SHP77 (cell line): ENCODE data around the gene FAM47E.

Experiments used
- DNase-seq, 2 experiments: peaks; one replicate each; lab custom pipeline; 2025; lab: John Stamatoyannopoulos, UW

Gene FAM47E

GRCh38 chr4:76301775-76302162 is 50.2 kb downstream of the FAM47E start:
- DNase-seq: no peak

- no peak for DNase-seq
These were observed 51.4 kb downstream of the FAM47E start for GRCh38 chr4:76302826-76303438.

GRCh38 chr4:76305033-76305687 is 53.6 kb downstream of the FAM47E start:
- no peak for DNase-seq

GRCh38 chr4:76305971-76306881 is 54.7 kb downstream of the FAM47E start, which contains the start of gene STBD1:
TSS of gene STBD1 (plus strand) at chr4:76306733. CDS start at chr4:76306770, 37 bp downstream.
- peak; percentile 73 to 78 for DNase-seq

- DNase-seq: peak; percentile 49 to 68
These were observed 55.5 kb downstream of the FAM47E start for GRCh38 chr4:76306882-76307659.

GRCh38 chr4:76307660-76308014 is 56.1 kb downstream of the FAM47E start:
- DNase-seq: peak; percentile 12 to 23

GRCh38 chr4:76308548-76308947 is 57.0 kb downstream of the FAM47E start:
- no peak for DNase-seq

- no peak for DNase-seq
These were observed 58.5 kb downstream of the FAM47E start for GRCh38 chr4:76309939-76310550.

GRCh38 chr4:76310683-76311082 is 59.2 kb downstream of the FAM47E start:
- DNase-seq: no peak

- no peak for DNase-seq
These were observed 60.4 kb downstream of the FAM47E start for GRCh38 chr4:76311896-76312331.

- DNase-seq: no peak
These were observed 60.9 kb downstream of the FAM47E start for GRCh38 chr4:76312457-76312856.

GRCh38 chr4:76313547-76313946 is 62.0 kb downstream of the FAM47E start:
- no peak for DNase-seq

- DNase-seq: no peak
These were observed 63.9 kb downstream of the FAM47E start for GRCh38 chr4:76315267-76315918.

GRCh38 chr4:76316131-76316530 is 64.6 kb downstream of the FAM47E start:
- no peak for DNase-seq

GRCh38 chr4:76322236-76322635 is 70.7 kb downstream of the FAM47E start:
- no peak for DNase-seq

- no peak for DNase-seq
These were observed 73.6 kb downstream of the FAM47E start for GRCh38 chr4:76325072-76325471.

- DNase-seq: no peak
These were observed 75.0 kb downstream of the FAM47E start for GRCh38 chr4:76326515-76326914.
